ENCODE results near the gene PM20D2. TPM values are rescaled to one million over a fixed set of nuclear protein-coding genes. Genes with fewer than 3 reads are reported as not detected.

Gene PM20D2
- total and polyA plus RNA-seq, 2 of the 13 experiments (the other 11 are each of a cell fraction or from before 2014, with no cell fraction given): 13.3 to 26.3 TPM

DNA sequence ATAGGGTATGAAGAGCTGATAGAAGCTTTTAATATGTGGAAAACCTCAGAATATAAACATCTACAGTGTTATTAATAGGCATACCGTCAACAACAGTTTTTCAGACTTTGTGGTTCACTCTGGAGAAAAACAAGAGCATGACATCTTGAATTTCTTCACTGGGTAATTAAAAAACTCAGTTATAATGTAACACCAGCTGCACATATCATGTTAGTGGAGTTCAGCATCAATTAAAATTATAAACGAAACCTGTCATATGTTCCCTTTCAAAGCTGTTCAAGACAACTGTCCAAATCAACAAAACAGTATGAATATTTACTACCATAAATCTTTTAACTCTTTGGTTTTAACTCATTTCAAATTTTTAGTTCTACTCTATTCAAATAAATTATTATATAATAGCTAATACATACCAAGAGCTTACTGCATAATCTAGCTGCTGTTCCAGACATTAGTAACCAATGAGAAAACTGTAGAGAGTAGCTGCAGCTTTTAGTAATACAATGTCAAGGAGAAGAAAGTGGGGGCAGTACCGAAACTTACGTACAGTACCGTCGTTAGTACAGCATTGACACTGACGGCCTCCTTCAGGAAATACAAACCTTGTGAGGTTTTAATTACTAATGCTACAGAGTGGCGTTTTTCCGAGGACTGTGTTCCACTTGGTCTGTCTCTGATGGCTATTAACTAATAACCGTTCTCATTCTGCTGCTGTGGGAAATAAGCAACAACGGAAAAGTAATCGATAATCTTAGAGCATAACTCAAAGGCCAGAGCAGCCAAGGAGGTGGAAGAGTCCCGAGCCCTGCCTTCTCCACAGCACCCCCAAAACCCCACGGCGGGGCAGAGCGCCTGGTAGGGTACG is 532 bp upstream of the PM20D2 start:
- H3K4me2 ChIP-seq (ENCODE audit: low read depth, low read length): peak overlapping the region; percentile 77
- 10% methylated on average over 15 of the region's 17 CpGs for WGBS (ENCODE audit: low lambda C conversion rate)
- DNase-seq (ENCODE audit: low spot score): no peak
- intact Hi-C loops (cut with micrococcal nuclease; ENCODE audit: unreplicated experiment): loop anchor here (5.0 kb wide), 1 partner anchor 63 kb away; the partner anchor contains the start of gene PNRC1
- H3K79me2 ChIP-seq (ENCODE audit: insufficient read depth, low read length): peaks cover 28% of the 10 kb centered on the region
- H3K27me3 ChIP-seq (ENCODE audit: control insufficient read depth in 1 of 2, insufficient read depth in 2 of 2, low read length in 2 of 2): no peaks in the 10 kb centered on the region; a peak in 2 of 5 replicates
- no peaks in the 10 kb centered on the region; a peak in 1 of 5 replicates for H3K36me3 ChIP-seq (replicated peaks in 1 of 2; ENCODE audit: control insufficient read depth in 1 of 2, insufficient read depth in 2 of 2, low read length in 2 of 2)
- H3K9me3 ChIP-seq (ENCODE audit: low read length): no peaks in the 10 kb centered on the region
- in situ Hi-C loops (cut with HindIII; ENCODE audit: extremely low pct_ligation_motif_present, low pct_unique_long_range_greater_than_20kb): no loop called here
- peak overlapping the region; percentile 88 for H3K9ac ChIP-seq (ENCODE audit: insufficient read depth, low read depth, low read length)
- ChIA-PET POLR2A (interaction anchor here (0.9 to 2.4 kb wide), 11 partner anchors 8 to 182 kb away, joined by 3 to 15 read pairs (median 5); partner anchors contain the start of genes PNRC1, RNGTT and SRSF12), CTCF (ENCODE audit: low intra/inter-chr PET ratio, low total read pairs) (no interaction called here)
- peak overlapping the region; percentile 95 for H2AFZ ChIP-seq (ENCODE audit: low read length)
- peak overlapping the region; percentile 76 to 77 (median 77) for H3K4me3 ChIP-seq (replicated peaks in 1 of 3; ENCODE audit: insufficient read depth in 1 of 3, low read depth in 2 of 3, low read length in 3 of 3)
- peak overlapping the region; percentile 79 for H3K27ac ChIP-seq (ENCODE audit: extremely low read length, insufficient read depth, low read length)
- no peak for FAIRE-seq
- ATAC-seq: peak; percentile 7
- H3K4me1 ChIP-seq (ENCODE audit: insufficient read depth, low read length): peaks cover 52% of the 10 kb centered on the region
- no peaks in the 10 kb centered on the region for H4K20me1 ChIP-seq (ENCODE audit: insufficient read depth, low read length)
- TSS peak; percentile 69 for BruUV-seq (replicated peaks)
- TF ChIP-seq NFIC (IDR thresholded peaks at IDR 0.05; ENCODE audit: low read length): 0 out of 2 replicates have a peak, but pooled peaks have one; percentile 23
- TF ChIP-seq, protein P1, sequence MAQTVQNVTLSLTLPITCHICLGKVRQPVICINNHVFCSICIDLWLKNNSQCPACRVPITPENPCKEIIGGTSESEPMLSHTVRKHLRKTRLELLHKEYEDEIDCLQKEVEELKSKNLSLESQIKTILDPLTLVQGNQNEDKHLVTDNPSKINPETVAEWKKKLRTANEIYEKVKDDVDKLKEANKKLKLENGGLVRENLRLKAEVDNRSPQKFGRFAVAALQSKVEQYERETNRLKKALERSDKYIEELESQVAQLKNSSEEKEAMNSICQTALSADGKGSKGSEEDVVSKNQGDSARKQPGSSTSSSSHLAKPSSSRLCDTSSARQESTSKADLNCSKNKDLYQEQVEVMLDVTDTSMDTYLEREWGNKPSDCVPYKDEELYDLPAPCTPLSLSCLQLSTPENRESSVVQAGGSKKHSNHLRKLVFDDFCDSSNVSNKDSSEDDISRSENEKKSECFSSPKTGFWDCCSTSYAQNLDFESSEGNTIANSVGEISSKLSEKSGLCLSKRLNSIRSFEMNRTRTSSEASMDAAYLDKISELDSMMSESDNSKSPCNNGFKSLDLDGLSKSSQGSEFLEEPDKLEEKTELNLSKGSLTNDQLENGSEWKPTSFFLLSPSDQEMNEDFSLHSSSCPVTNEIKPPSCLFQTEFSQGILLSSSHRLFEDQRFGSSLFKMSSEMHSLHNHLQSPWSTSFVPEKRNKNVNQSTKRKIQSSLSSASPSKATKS (CRISPR knock-in tag; IDR thresholded peaks at IDR 0.05): 0 out of 2 replicates have a peak, but pooled peaks have one; percentile 19
- TF ChIP-seq, protein P2, sequence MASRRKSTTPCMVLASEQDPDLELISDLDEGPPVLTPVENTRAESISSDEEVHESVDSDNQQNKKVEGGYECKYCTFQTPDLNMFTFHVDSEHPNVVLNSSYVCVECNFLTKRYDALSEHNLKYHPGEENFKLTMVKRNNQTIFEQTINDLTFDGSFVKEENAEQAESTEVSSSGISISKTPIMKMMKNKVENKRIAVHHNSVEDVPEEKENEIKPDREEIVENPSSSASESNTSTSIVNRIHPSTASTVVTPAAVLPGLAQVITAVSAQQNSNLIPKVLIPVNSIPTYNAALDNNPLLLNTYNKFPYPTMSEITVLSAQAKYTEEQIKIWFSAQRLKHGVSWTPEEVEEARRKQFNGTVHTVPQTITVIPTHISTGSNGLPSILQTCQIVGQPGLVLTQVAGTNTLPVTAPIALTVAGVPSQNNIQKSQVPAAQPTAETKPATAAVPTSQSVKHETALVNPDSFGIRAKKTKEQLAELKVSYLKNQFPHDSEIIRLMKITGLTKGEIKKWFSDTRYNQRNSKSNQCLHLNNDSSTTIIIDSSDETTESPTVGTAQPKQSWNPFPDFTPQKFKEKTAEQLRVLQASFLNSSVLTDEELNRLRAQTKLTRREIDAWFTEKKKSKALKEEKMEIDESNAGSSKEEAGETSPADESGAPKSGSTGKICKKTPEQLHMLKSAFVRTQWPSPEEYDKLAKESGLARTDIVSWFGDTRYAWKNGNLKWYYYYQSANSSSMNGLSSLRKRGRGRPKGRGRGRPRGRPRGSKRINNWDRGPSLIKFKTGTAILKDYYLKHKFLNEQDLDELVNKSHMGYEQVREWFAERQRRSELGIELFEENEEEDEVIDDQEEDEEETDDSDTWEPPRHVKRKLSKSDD (CRISPR knock-in tag; IDR thresholded peaks at IDR 0.05; ENCODE audit: low read depth): no peak
- TF ChIP-seq, protein P3, sequence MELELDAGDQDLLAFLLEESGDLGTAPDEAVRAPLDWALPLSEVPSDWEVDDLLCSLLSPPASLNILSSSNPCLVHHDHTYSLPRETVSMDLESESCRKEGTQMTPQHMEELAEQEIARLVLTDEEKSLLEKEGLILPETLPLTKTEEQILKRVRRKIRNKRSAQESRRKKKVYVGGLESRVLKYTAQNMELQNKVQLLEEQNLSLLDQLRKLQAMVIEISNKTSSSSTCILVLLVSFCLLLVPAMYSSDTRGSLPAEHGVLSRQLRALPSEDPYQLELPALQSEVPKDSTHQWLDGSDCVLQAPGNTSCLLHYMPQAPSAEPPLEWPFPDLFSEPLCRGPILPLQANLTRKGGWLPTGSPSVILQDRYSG (CRISPR knock-in tag; IDR thresholded peaks at IDR 0.05): no peak
- TF ChIP-seq, protein P4, sequence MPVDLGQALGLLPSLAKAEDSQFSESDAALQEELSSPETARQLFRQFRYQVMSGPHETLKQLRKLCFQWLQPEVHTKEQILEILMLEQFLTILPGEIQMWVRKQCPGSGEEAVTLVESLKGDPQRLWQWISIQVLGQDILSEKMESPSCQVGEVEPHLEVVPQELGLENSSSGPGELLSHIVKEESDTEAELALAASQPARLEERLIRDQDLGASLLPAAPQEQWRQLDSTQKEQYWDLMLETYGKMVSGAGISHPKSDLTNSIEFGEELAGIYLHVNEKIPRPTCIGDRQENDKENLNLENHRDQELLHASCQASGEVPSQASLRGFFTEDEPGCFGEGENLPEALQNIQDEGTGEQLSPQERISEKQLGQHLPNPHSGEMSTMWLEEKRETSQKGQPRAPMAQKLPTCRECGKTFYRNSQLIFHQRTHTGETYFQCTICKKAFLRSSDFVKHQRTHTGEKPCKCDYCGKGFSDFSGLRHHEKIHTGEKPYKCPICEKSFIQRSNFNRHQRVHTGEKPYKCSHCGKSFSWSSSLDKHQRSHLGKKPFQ (CRISPR knock-in tag; IDR thresholded peaks at IDR 0.05; ENCODE audit: insufficient replicate concordance): no peak
- no peak for TF ChIP-seq ZNF749 (CRISPR knock-in tag; IDR thresholded peaks at IDR 0.05; ENCODE audit: borderline replicate concordance)
- 0 out of 2 replicates have a peak, but pooled peaks have one; percentile 4 for TF ChIP-seq ESRRA (CRISPR knock-in tag; IDR thresholded peaks at IDR 0.05; ENCODE audit: low read depth)
- no peak for TF ChIP-seq PAF1 (CRISPR knock-in tag; IDR thresholded peaks at IDR 0.05)
- TF ChIP-seq GABPB1 (CRISPR knock-in tag; IDR thresholded peaks at IDR 0.05): no peak
- TF ChIP-seq, protein P5, sequence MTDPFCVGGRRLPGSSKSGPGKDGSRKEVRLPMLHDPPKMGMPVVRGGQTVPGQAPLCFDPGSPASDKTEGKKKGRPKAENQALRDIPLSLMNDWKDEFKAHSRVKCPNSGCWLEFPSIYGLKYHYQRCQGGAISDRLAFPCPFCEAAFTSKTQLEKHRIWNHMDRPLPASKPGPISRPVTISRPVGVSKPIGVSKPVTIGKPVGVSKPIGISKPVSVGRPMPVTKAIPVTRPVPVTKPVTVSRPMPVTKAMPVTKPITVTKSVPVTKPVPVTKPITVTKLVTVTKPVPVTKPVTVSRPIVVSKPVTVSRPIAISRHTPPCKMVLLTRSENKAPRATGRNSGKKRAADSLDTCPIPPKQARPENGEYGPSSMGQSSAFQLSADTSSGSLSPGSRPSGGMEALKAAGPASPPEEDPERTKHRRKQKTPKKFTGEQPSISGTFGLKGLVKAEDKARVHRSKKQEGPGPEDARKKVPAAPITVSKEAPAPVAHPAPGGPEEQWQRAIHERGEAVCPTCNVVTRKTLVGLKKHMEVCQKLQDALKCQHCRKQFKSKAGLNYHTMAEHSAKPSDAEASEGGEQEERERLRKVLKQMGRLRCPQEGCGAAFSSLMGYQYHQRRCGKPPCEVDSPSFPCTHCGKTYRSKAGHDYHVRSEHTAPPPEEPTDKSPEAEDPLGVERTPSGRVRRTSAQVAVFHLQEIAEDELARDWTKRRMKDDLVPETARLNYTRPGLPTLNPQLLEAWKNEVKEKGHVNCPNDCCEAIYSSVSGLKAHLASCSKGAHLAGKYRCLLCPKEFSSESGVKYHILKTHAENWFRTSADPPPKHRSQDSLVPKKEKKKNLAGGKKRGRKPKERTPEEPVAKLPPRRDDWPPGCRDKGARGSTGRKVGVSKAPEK (CRISPR knock-in tag; IDR thresholded peaks at IDR 0.05; ENCODE audit: borderline replicate concordance): 0 out of 2 replicates have a peak, but pooled peaks have one; percentile 11

Measured in HepG2 (cell line).